Lower leg skin (tissue), 4 donors: Measurements from ENCODE around the gene UFD1. TPM values are rescaled to one million over a fixed set of nuclear protein-coding genes. Genes with fewer than 3 reads are reported as not detected.
A peak's percentile ranks its signal among the peaks of the same experiment; 100 is the strongest.

ENCODE experiments used
- DNase-seq, 2 donors: peaks; one replicate each; pipeline ENCODE4 v3.0.0-alpha.2; 2019; ENCODE audit warnings: low spot score in 2 of 2
- H3K4me3 ChIP-seq: fragments of 200-600 bp; sonication (generic); 2 replicates; pipeline ENCODE4 v1.5.1; 2017; ENCODE audit warnings: mild to moderate bottlenecking, low read depth; ENCODE audit not compliant: poor library complexity, severe bottlenecking
- POLR2A ChIP-seq, 2 donors: fragments of 450-650 bp; IDR thresholded peaks; one replicate each; pipeline ENCODE4 v1.6.1; 2016 to 2017; ENCODE audit warnings: antibody characterized with exemption in 2 of 2, mild to moderate bottlenecking in 1 of 2, moderate library complexity in 1 of 2
- WGBS, 2 donors: methylation state at CpG; one replicate each; pipeline ENCODE4 v1.1.5; 2018; 5-methylcytosine and 5-hydroxymethylcytosine counted together
- intact Hi-C: fragments of 100-400 bp; cut with DNase I; formaldehyde crosslinking; loops from one replicate; pipeline ENCODE4 v1.15.0; 2023; ENCODE audit warnings: low total_unique reads
- total RNA-seq, 4 donors: library from RNA; depleted of rRNA; stranded (reverse); fragments of >200 nt; gene quantifications; one replicate each; pipeline ENCODE4 v1.1.0, GENCODE V29; 2016
- TF ChIP-seq, protein P1 (sequence below), 3 donors: fragments of 450-650 bp; IDR thresholded peaks; one replicate each; pipeline ENCODE4 v1.5.1; 2016; ENCODE audit warnings: antibody characterized with exemption in 3 of 3, mild to moderate bottlenecking in 3 of 3, moderate library complexity in 2 of 3

The UFD1 gene
- total RNA-seq, 4 donors from 2014 or later = 21.9 to 40.9 (median 34.5) TPM

GRCh38 chr22:19506212-19506611 is 27.2 kb upstream of the UFD1 start:
- DNase-seq = peak in 1 of 2 donors; percentile 80
- WGBS, 2 donors = 90 to 91% methylated on average over 10 of the region's 10 CpGs
- TF ChIP-seq POLR2A (IDR thresholded peaks at IDR 0.05) = no peak
- TF ChIP-seq, protein P1, sequence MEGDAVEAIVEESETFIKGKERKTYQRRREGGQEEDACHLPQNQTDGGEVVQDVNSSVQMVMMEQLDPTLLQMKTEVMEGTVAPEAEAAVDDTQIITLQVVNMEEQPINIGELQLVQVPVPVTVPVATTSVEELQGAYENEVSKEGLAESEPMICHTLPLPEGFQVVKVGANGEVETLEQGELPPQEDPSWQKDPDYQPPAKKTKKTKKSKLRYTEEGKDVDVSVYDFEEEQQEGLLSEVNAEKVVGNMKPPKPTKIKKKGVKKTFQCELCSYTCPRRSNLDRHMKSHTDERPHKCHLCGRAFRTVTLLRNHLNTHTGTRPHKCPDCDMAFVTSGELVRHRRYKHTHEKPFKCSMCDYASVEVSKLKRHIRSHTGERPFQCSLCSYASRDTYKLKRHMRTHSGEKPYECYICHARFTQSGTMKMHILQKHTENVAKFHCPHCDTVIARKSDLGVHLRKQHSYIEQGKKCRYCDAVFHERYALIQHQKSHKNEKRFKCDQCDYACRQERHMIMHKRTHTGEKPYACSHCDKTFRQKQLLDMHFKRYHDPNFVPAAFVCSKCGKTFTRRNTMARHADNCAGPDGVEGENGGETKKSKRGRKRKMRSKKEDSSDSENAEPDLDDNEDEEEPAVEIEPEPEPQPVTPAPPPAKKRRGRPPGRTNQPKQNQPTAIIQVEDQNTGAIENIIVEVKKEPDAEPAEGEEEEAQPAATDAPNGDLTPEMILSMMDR (IDR thresholded peaks at IDR 0.05) = no peak
- intact Hi-C loops = no loop called here
- H3K4me3 ChIP-seq = no peak overlapping the region

DNA sequence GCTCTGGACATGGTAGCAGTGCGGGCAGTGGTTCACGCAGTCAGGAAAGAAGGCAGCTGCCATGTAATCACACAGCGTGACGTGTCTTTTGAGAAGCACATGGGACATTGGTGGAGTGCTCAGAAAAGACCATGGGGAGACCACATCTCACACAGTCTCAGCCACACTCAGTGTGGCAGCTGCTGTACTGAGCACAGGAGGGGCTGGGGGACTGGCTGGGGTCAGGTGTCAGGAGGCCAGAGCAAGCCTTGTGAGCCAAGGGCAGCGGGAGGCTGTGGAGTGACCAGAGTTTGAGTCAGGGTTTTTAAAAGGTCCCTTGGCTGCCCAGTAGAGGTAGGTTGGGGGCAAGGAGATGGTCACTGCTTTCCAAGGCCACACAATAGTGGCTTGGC is 26.7 kb upstream of the UFD1 start:
- intact Hi-C loops = no loop called here
- no peak for DNase-seq
- H3K4me3 ChIP-seq = no peak overlapping the region
- no peak for TF ChIP-seq POLR2A (IDR thresholded peaks at IDR 0.05)
- WGBS, 2 donors = 96 to 100% methylated on average over 5 of the region's 5 CpGs

DNA sequence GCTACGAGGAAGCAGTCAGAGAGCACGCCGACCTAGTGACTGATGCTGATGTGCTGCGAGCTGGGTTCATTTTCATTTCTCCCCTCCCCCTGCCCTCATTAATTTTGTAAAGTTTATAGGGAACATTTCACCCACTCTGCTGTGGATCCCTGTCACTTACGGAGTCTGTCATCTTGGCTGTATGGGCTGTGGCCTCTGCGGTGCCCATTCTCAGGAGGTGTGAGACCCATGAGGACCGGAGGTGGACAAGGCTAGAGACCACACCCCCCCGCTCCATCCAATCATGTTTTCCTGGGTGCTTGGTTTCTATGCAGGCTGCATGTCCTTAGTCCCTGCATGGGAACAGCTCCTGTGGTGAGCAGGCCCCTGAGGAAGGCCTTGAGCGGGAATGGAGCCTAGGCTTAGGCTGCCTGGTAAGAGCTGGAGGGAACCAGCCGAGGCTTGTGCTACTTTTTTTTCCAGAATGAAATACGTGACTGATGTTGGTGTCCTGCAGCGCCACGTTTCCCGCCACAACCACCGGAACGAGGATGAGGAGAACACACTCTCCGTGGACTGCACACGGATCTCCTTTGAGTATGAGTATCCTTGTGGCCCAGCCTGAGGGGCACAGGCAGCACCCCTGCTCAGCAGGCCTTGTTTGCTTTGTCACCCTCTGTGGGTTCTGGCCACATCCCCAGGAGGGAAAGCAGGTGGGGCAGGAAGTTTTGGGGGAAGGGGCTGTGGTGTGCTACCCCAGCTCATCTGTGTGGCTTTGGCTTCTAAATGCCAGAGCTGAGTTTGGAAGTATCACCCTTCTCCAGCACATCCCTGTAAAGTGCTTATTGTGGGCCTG is 26.1 kb upstream of the UFD1 start:
- no peak overlapping the region for H3K4me3 ChIP-seq
- DNase-seq = no peak
- intact Hi-C loops = no loop called here
- WGBS, 2 donors = 89 to 94% methylated on average over 18 of the region's 18 CpGs
- TF ChIP-seq, protein P1 (IDR thresholded peaks at IDR 0.05) = no peak
- TF ChIP-seq POLR2A (IDR thresholded peaks at IDR 0.05) = no peak

GRCh38 chr22:19503869-19504268 is 24.9 kb upstream of the UFD1 start:
- no peak for DNase-seq
- WGBS, 2 donors = 92 to 96% methylated on average over 9 of the region's 9 CpGs
- no peak overlapping the region for H3K4me3 ChIP-seq
- intact Hi-C loops = no loop called here
- TF ChIP-seq, protein P1 (IDR thresholded peaks at IDR 0.05) = no peak
- TF ChIP-seq POLR2A (IDR thresholded peaks at IDR 0.05) = no peak

DNA sequence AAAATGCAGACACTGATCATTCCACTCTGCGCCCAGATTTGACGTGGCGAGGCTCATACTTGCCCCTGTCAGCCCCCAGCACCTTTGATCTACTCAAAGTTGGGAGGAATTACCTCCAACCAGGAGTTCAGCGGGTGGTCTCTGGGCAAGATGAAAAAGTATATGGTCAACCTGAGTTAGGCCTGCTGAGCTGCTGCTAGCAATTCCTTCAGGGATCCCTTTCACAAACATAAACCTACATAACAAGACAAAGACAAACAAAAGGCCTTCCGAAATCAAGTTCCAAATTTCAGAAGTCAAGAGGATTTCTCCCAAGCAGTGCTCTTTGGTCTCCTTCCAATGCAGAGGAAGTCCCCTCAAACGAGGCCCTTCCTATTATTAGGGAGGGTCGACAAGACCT is 24.4 kb upstream of the UFD1 start:
- intact Hi-C loops = no loop called here
- TF ChIP-seq, protein P1 (IDR thresholded peaks at IDR 0.05) = no peak
- no peak for TF ChIP-seq POLR2A (IDR thresholded peaks at IDR 0.05)
- no peak for DNase-seq
- H3K4me3 ChIP-seq = no peak overlapping the region
- 85 to 86% methylated on average over 7 of the region's 7 CpGs for WGBS, 2 donors

GRCh38 chr22:19501897-19502447 is 23.0 kb upstream of the UFD1 start:
- TF ChIP-seq, protein P1 (IDR thresholded peaks at IDR 0.05) = no peak
- no peak for TF ChIP-seq POLR2A (IDR thresholded peaks at IDR 0.05)
- intact Hi-C loops = no loop called here
- 90 to 91% methylated on average over 3 of the region's 3 CpGs for WGBS, 2 donors
- no peak for DNase-seq
- H3K4me3 ChIP-seq = no peak overlapping the region
